Adrenal gland (tissue), 12 donors: ENCODE data around the gene ARHGAP27. TPM values are rescaled to one million over a fixed set of nuclear protein-coding genes. Genes with fewer than 3 reads are reported as not detected.

Experiments used
- DNase-seq, 7 donors: peaks; one replicate each; pipeline ENCODE4 v3.0.0-alpha.2; 2019 to 2020
- H3K27ac ChIP-seq, 5 donors: fragments of 200-600 bp; sonication (generic) in 4 of 5; 1 replicate in 3 of 5; 2 replicates in 2 of 5; pipeline versions ENCODE4 v1.5.1 to v1.8.0; 2016 to 2020; ENCODE audit warnings: mild to moderate bottlenecking in 1 of 5
- H3K27me3 ChIP-seq: fragments of 200-600 bp; 2 replicates; pipeline ENCODE4 v1.8.0; 2021
- H3K36me3 ChIP-seq, 2 donors: fragments of 200-600 bp; replicated peaks in 1 of 2; 1 replicate in 1 of 2; 2 replicates in 1 of 2; pipeline versions ENCODE4 v1.5.1 to v1.8.0; 2018 to 2022
- H3K4me1 ChIP-seq, 2 donors: fragments of 200-600 bp; replicated peaks in 1 of 2; 1 replicate in 1 of 2; 2 replicates in 1 of 2; pipeline versions ENCODE4 v1.5.1 to v1.8.0; 2018 to 2021
- H3K4me3 ChIP-seq, 4 donors: fragments of 200-600 bp; sonication (generic) in 3 of 4; one replicate each; pipeline ENCODE4 v1.5.1; 2016 to 2018
- H3K9me3 ChIP-seq, 3 donors: fragments of 200-600 bp; sonication (generic) in 1 of 3; replicated peaks in 1 of 3; 1 replicate in 2 of 3; 2 replicates in 1 of 3; pipeline versions ENCODE4 v1.5.1 to v1.8.0; 2016 to 2021
- CTCF ChIP-seq, 6 experiments: fragments of 450-650 bp in 4 of 6; fragments of 200-600 bp in 2 of 6; sonication (generic) in 1 of 6; IDR thresholded peaks; 1 replicate in 5 of 6; 2 replicates in 1 of 6; pipeline versions ENCODE4 v1.5.1 to v1.8.0; 2016 to 2021; ENCODE audit warnings: antibody characterized with exemption in 6 of 6, mild to moderate bottlenecking in 2 of 6, moderate library complexity in 1 of 6
- POLR2A ChIP-seq, 2 donors: fragments of 450-650 bp; IDR thresholded peaks; one replicate each; pipeline ENCODE4 v1.6.1; 2017; ENCODE audit warnings: antibody characterized with exemption in 2 of 2, mild to moderate bottlenecking in 2 of 2, moderate library complexity in 1 of 2
- WGBS, 4 donors: extraction: QIAGEN DNeasy Blood & Tissue Kit in 2 of 4; methylation state at CpG; one replicate each; pipeline versions ENCODE4 v1.1.5 to v1.1.7; 2013 to 2017; 5-methylcytosine and 5-hydroxymethylcytosine counted together
- intact Hi-C, 2 donors: fragments of 100-400 bp; cut with DNase I; formaldehyde crosslinking; loops; one replicate each; pipeline versions ENCODE4 v1.14.1 to v1.15.0; 2022 to 2023
- polyA plus RNA-seq, 3 donors: library from polyadenylated mRNA; stranded (reverse); fragments of 200-250 nt in 2 of 3; fragments of 350-450 nt in 1 of 3; fragmentation: Illumina TruSeq in 1 of 3; extraction: RNeasy Lipid Tissue Mini Kit (QIAGEN cat#74804) in 1 of 3; gene quantifications; one replicate each; pipeline ENCODE4 v1.2.3, GENCODE V29; 2013 to 2014
- total RNA-seq, 9 donors: library from RNA; depleted of rRNA in 4 of 9; stranded (reverse); fragments of >200 nt in 4 of 9; fragments of 120-200 nt in 1 of 9; fragmentation: NEBNext Ultra II Directional in 1 of 9; extraction: Animal tissue kit (Norgen Biotek cat#: 25700) in 1 of 9; gene quantifications; one replicate each; pipeline versions ENCODE4 v1.1.0 to v1.2.4, GENCODE V29; 2013 to 2023
- donor health status: healthy with polysubstance abuse.
- donor health status: Bipolar disorder and iron deficiency.
- donor health status: DM: yes; HTN: yes; CAD: no.
- donor health status: DM: no; HTN: no; CAD: no.
- donor health status: DM: no; HTN: no; CAD: no.
- donor health status: DM: yes; HTN: yes; CAD: no.

Gene ARHGAP27
- total and polyA plus RNA-seq, 12 donors: 2.8 to 40.2 (median 17.7) TPM

DNA sequence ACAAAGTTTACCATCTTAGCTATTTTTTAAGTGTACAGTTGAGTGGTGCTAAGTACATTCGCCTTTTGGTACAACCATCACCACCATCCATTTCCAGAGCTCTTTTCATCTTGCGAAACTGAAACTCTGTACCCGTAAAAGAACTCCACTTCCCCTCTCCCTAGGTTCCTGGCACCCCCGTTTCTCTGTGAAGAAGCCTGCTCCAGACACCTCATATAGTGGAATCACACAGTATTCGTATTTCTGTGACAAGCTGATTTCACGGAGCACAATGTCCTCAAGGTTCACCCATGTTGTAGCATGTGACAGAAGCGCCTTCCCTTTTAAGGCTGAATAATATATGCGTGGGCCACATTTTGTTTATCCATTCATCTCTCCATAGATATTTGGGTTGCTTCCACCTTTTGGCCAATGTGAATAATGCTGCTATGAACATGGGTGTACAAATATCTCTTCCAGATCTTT, 61.7 kb downstream of the ARHGAP27 start:
- 67 to 74% (median 70%) methylated on average over 8 of the region's 8 CpGs for WGBS, 4 donors
- no peak for TF ChIP-seq POLR2A (IDR thresholded peaks at IDR 0.05)
- TF ChIP-seq CTCF (IDR thresholded peaks at IDR 0.05): no peak
- no peaks in the 10 kb centered on the region for H3K36me3 ChIP-seq
- no peak overlapping the region for H3K4me3 ChIP-seq
- no peaks in the 10 kb centered on the region for H3K27me3 ChIP-seq
- peak overlapping the region in 3 of 5 donors; percentile 74 to 83 (median 75) for H3K27ac ChIP-seq
- peaks cover 11 to 28% of the 10 kb centered on the region in 2 donors for H3K4me1 ChIP-seq
- DNase-seq: peak in 4 of 7 donors; percentile 4 to 36 (median 16)
- no peaks in the 10 kb centered on the region for H3K9me3 ChIP-seq
- intact Hi-C loops: no loop called here

DNA sequence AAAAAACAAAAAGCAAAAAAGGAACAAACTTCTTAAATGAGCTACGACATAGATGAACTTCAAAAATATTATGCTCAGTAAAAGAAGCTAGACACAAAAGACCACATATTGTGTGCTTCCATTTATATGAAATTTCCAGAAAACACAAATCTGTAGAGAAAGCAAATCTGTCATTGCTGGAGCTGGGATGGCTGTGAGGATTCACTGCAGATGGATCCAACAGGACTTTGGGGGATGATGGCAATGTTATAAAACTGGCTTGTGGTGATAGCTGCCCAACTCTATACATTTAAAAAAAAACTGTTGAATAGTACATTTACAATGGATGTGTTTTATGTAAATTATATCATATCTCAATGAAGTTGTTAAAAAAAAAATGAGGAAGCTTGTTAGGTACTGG, 63.2 kb downstream of the ARHGAP27 start:
- intact Hi-C loops: no loop called here
- no peaks in the 10 kb centered on the region for H3K36me3 ChIP-seq
- no peaks in the 10 kb centered on the region for H3K9me3 ChIP-seq
- no peak overlapping the region for H3K27ac ChIP-seq
- H3K27me3 ChIP-seq: no peaks in the 10 kb centered on the region
- WGBS, 4 donors: 87 to 90% (median 88%) methylated on average over 1 of the region's 1 CpG
- peak in 1 of 7 donors; percentile 1 for DNase-seq
- H3K4me3 ChIP-seq: no peak overlapping the region
- peaks cover 11 to 28% of the 10 kb centered on the region in 2 donors for H3K4me1 ChIP-seq
- TF ChIP-seq CTCF (IDR thresholded peaks at IDR 0.05) (no peak), POLR2A (IDR thresholded peaks at IDR 0.05) (no peak)

DNA sequence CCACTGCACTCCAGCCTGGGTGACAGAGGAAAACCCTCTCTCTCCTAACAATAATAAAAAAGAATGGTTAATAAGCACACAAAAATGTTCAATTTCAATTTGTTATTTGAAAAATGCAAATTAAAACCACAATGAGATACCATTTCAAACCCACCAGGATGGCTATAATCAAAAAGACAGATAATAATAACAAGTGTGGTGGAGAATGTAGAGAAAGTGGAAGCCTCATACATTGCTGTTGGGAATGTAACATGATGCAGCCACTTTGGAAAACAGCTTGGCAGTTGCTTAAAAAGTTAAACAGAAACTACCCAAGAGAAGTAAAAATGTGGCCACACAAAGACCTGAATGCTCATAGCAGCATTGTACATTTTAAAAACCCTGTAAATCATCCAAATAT, 64.0 kb downstream of the ARHGAP27 start:
- H3K27ac ChIP-seq: no peak overlapping the region
- peaks cover 7 to 25% of the 10 kb centered on the region in 2 donors for H3K4me1 ChIP-seq
- no peaks in the 10 kb centered on the region for H3K27me3 ChIP-seq
- no peaks in the 10 kb centered on the region for H3K9me3 ChIP-seq
- intact Hi-C loops: no loop called here
- no peak for DNase-seq
- TF ChIP-seq POLR2A (IDR thresholded peaks at IDR 0.05) (no peak), CTCF (IDR thresholded peaks at IDR 0.05) (no peak)
- no peak overlapping the region for H3K4me3 ChIP-seq
- no peaks in the 10 kb centered on the region for H3K36me3 ChIP-seq

DNA sequence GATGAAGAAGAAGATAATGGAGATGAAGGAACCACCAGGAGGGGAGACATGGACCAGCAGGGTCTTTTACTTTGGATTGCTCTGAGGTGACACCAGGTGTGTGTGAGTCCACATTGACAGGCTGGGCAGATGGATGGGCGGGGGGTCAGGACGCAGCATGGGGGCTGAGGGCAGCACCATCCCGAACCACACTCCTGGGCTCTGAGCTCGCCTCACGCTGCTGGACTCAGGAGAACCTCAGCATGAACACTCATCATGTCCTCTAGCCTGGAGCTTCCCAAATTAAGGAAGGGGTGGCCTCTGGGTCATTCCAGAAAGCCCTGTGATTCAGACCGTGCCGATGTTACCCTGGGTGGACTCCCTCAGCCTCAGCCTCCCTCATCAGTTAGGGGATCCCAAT, 65.5 kb downstream of the ARHGAP27 start:
- WGBS, 4 donors: 83 to 96% (median 91%) methylated on average over 3 to 7 of the region's 7 CpGs
- TF ChIP-seq POLR2A (IDR thresholded peaks at IDR 0.05) (no peak), CTCF (IDR thresholded peaks at IDR 0.05) (no peak)
- H3K9me3 ChIP-seq: no peaks in the 10 kb centered on the region
- H3K36me3 ChIP-seq: no peaks in the 10 kb centered on the region
- no peak overlapping the region for H3K27ac ChIP-seq
- intact Hi-C loops: no loop called here
- H3K27me3 ChIP-seq: no peaks in the 10 kb centered on the region
- peaks cover 3 to 13% of the 10 kb centered on the region in 2 donors for H3K4me1 ChIP-seq
- peak in 3 of 7 donors; percentile 5 to 30 (median 9) for DNase-seq
- H3K4me3 ChIP-seq: no peak overlapping the region
